Trophoblast cell (in vitro differentiated cells and primary cell): ENCODE measurements around the gene KLHDC8A.

Source experiments
- DNase-seq, 2 donors: peaks; one replicate each; pipeline ENCODE4 v3.0.0-alpha.2; 2016
- H2AFZ ChIP-seq: 2 replicates; pipeline ENCODE4 v1.6.1; 2013; ENCODE audit warnings: low read length, moderate library complexity, mild to moderate bottlenecking; ENCODE audit not compliant: insufficient read depth, poor library complexity
- H2AK5ac ChIP-seq: 2 replicates; pipeline ENCODE4 v1.6.1; 2013; ENCODE audit warnings: mild to moderate bottlenecking, low read length
- H2BK120ac ChIP-seq: 2 replicates; pipeline ENCODE4 v1.6.1; 2013; ENCODE audit warnings: low read length, mild to moderate bottlenecking, moderate library complexity; ENCODE audit not compliant: insufficient read depth, poor library complexity
- H2BK12ac ChIP-seq: 2 replicates; pipeline ENCODE4 v1.6.1; 2013; ENCODE audit warnings: mild to moderate bottlenecking, low read length, moderate library complexity
- H2BK5ac ChIP-seq: 2 replicates; pipeline ENCODE4 v1.6.1; 2013; ENCODE audit warnings: low read length, low read depth, moderate library complexity, mild to moderate bottlenecking; ENCODE audit not compliant: poor library complexity
- H3K14ac ChIP-seq: 2 replicates; pipeline ENCODE4 v1.6.1; 2013; ENCODE audit warnings: mild to moderate bottlenecking, low read length
- H3K18ac ChIP-seq: 2 replicates; pipeline ENCODE4 v1.6.1; 2013; ENCODE audit warnings: mild to moderate bottlenecking, low read length
- H3K23ac ChIP-seq: 2 replicates; pipeline ENCODE4 v1.6.1; 2013; ENCODE audit warnings: low read length
- H3K27ac ChIP-seq: 2 replicates; pipeline ENCODE4 v1.5.1; 2013; ENCODE audit warnings: low read depth, mild to moderate bottlenecking, inconsistent platforms, low read length, moderate library complexity
- H3K27me3 ChIP-seq: 2 replicates; pipeline ENCODE4 v1.6.1; 2013; ENCODE audit warnings: inconsistent platforms, mild to moderate bottlenecking, low read length, moderate library complexity; ENCODE audit not compliant: insufficient read depth
- H3K36me3 ChIP-seq, 2 experiments: 1 replicate in 1 of 2; 2 replicates in 1 of 2; pipeline ENCODE4 v1.6.1; 2013; ENCODE audit warnings: low read length in 2 of 2, mild to moderate bottlenecking in 2 of 2, moderate library complexity in 1 of 2; ENCODE audit not compliant: insufficient read depth in 2 of 2, control insufficient read depth in 1 of 2
- H3K4ac ChIP-seq: 2 replicates; pipeline ENCODE4 v1.6.1; 2013; ENCODE audit warnings: low read depth, mild to moderate bottlenecking, low read length, moderate library complexity
- H3K4me1 ChIP-seq, 2 experiments: 1 replicate in 1 of 2; 2 replicates in 1 of 2; pipeline ENCODE4 v1.6.1; 2013; ENCODE audit warnings: low read length in 2 of 2, mild to moderate bottlenecking in 2 of 2, moderate library complexity in 1 of 2; ENCODE audit not compliant: insufficient read depth in 2 of 2, control insufficient read depth in 1 of 2
- H3K4me2 ChIP-seq: 2 replicates; pipeline ENCODE4 v1.6.1; 2013; ENCODE audit warnings: inconsistent platforms, mild to moderate bottlenecking, low read length, moderate library complexity
- H3K4me3 ChIP-seq: 2 replicates; pipeline ENCODE4 v1.5.1; 2013; ENCODE audit warnings: mild to moderate bottlenecking, low read depth, low read length, inconsistent platforms
- H3K79me1 ChIP-seq: one replicate; pipeline ENCODE4 v1.6.1; 2013; ENCODE audit warnings: low read length
- H3K79me2 ChIP-seq: 2 replicates; pipeline ENCODE4 v1.6.1; 2013; ENCODE audit warnings: low read length, mild to moderate bottlenecking; ENCODE audit not compliant: control insufficient read depth, insufficient read depth, poor library complexity
- H3K9ac ChIP-seq: 2 replicates; pipeline ENCODE4 v1.6.1; 2013; ENCODE audit warnings: mild to moderate bottlenecking, low read length
- H3K9me3 ChIP-seq: 2 replicates; pipeline ENCODE4 v1.6.1; 2013; ENCODE audit warnings: low read depth, mild to moderate bottlenecking, control low read depth, inconsistent platforms, low read length; ENCODE audit not compliant: insufficient read depth
- H4K12ac ChIP-seq: 2 replicates; pipeline ENCODE4 v1.6.1; 2013; ENCODE audit warnings: low read depth, mild to moderate bottlenecking, low read length, moderate library complexity
- H4K8ac ChIP-seq: 2 replicates; pipeline ENCODE4 v1.6.1; 2013; ENCODE audit warnings: low read depth, mild to moderate bottlenecking, low read length, moderate library complexity
- H4K91ac ChIP-seq: one replicate; pipeline ENCODE4 v1.6.1; 2013; ENCODE audit warnings: low read depth, mild to moderate bottlenecking, low read length, moderate library complexity
- WGBS: extraction: QIAGEN DNeasy Blood & Tissue Kit; methylation state at CpG from one replicate; pipeline ENCODE4 v1.1.7; 2013; ENCODE audit warnings: missing lambda C conversion rate; ENCODE audit not compliant: insufficient read length, insufficient coverage; ENCODE audit errors: extremely low coverage; 5-methylcytosine and 5-hydroxymethylcytosine counted together

Gene KLHDC8A

DNA sequence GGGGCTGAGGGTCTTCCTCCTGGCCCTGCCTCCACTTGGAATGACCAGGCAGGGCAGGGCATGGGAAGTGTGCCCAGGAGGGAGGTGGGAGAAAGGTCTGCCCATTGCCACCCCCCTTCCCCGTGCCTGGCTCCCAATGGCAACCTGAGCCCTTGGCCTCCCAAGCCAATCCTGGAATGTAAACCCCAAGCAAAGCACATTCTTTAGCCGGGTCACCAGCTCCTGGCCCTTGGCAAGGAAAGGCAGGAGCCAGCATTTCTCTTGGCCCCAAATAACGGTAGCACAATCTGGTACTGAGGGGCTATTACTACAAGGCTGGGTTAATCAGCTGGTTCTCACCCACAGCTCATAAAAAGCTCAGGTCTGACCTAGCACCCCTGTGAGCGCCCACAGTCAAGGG is 28.2 kb downstream of the KLHDC8A start:
- H3K36me3 ChIP-seq: no peaks in the 10 kb centered on the region
- H3K14ac ChIP-seq: no peak overlapping the region

GRCh38 chr1:205326812-205327466 is 29.8 kb downstream of the KLHDC8A start:
- peak overlapping the region; percentile 47 for H2BK12ac ChIP-seq
- H3K4me2 ChIP-seq: no peak overlapping the region
- peaks cover 9% of the 10 kb centered on the region for H3K79me1 ChIP-seq
- H4K8ac ChIP-seq: no peak overlapping the region
- H3K18ac ChIP-seq: no peak overlapping the region
- peaks cover 14 to 18% of the 10 kb centered on the region in 2 experiments for H3K4me1 ChIP-seq
- no peak overlapping the region for H3K4me3 ChIP-seq
- no peak overlapping the region for H2AK5ac ChIP-seq
- DNase-seq: no peak
- no peaks in the 10 kb centered on the region for H3K9me3 ChIP-seq
- no peak overlapping the region for H3K9ac ChIP-seq
- H2BK120ac ChIP-seq: no peak overlapping the region
- no peaks in the 10 kb centered on the region for H3K79me2 ChIP-seq
- H3K4ac ChIP-seq: no peak overlapping the region
- H3K23ac ChIP-seq: no peak overlapping the region
- no peak overlapping the region for H2AFZ ChIP-seq
- H3K27ac ChIP-seq: no peak overlapping the region
- H2BK5ac ChIP-seq: no peak overlapping the region
- no peak overlapping the region for H4K12ac ChIP-seq
- H3K36me3 ChIP-seq: no peaks in the 10 kb centered on the region
- WGBS: no CpG with 5 or more reads among the region's 11 CpGs
- no peak overlapping the region for H3K14ac ChIP-seq
- no peaks in the 10 kb centered on the region for H3K27me3 ChIP-seq
- H4K91ac ChIP-seq: no peak overlapping the region

More for the DNA sequence above, 28.2 kb downstream of the KLHDC8A start:
- H3K4me2 ChIP-seq: no peak overlapping the region
- no peak overlapping the region for H4K91ac ChIP-seq
- no peak overlapping the region for H2AFZ ChIP-seq
- no peak overlapping the region for H2BK5ac ChIP-seq
- no peak overlapping the region for H4K12ac ChIP-seq
- H3K4me3 ChIP-seq: no peak overlapping the region
- H3K4me1 ChIP-seq: peaks cover 11 to 16% of the 10 kb centered on the region in 2 experiments
- no peak for DNase-seq
- H4K8ac ChIP-seq: no peak overlapping the region
- no peak overlapping the region for H2BK120ac ChIP-seq
- H2AK5ac ChIP-seq: no peak overlapping the region
- no peak overlapping the region for H3K23ac ChIP-seq
- no peaks in the 10 kb centered on the region for H3K9me3 ChIP-seq
- H3K79me2 ChIP-seq: no peaks in the 10 kb centered on the region
- no peaks in the 10 kb centered on the region for H3K27me3 ChIP-seq
- no peak overlapping the region for H3K18ac ChIP-seq
- WGBS: no CpG with 5 or more reads among the region's 4 CpGs
- H3K9ac ChIP-seq: no peak overlapping the region
- H3K27ac ChIP-seq: no peak overlapping the region
- H3K79me1 ChIP-seq: peaks cover 9% of the 10 kb centered on the region
- peak overlapping the region; percentile 30 for H2BK12ac ChIP-seq
- H3K4ac ChIP-seq: no peak overlapping the region

- no peak overlapping the region for H3K23ac ChIP-seq
- H2AK5ac ChIP-seq: no peak overlapping the region
- H3K79me2 ChIP-seq: peaks cover 11% of the 10 kb centered on the region
- H3K27me3 ChIP-seq: no peaks in the 10 kb centered on the region
- H4K91ac ChIP-seq: peak overlapping the region; percentile 74
- H3K4me2 ChIP-seq: peak overlapping the region; percentile 24
- peak; percentile 91 to 97 for DNase-seq
- H4K8ac ChIP-seq: peak overlapping the region; percentile 57
- peak overlapping the region; percentile 74 for H3K27ac ChIP-seq
- H4K12ac ChIP-seq: no peak overlapping the region
- no peak overlapping the region for H3K18ac ChIP-seq
- H3K9ac ChIP-seq: no peak overlapping the region
- H2BK120ac ChIP-seq: peak overlapping the region; percentile 67
- H2AFZ ChIP-seq: no peak overlapping the region
- peak overlapping the region; percentile 55 for H2BK5ac ChIP-seq
- no CpG with 5 or more reads among the region's 6 CpGs for WGBS
- H3K79me1 ChIP-seq: peaks cover 19% of the 10 kb centered on the region
- no peak overlapping the region for H3K4ac ChIP-seq
- no peaks in the 10 kb centered on the region for H3K36me3 ChIP-seq
- no peak overlapping the region for H3K4me3 ChIP-seq
- H3K4me1 ChIP-seq: peaks cover 15 to 20% of the 10 kb centered on the region in 2 experiments
- no peaks in the 10 kb centered on the region for H3K9me3 ChIP-seq
- peak overlapping the region; percentile 85 for H3K14ac ChIP-seq
- peak overlapping the region; percentile 83 for H2BK12ac ChIP-seq
These were observed 31.3 kb downstream of the KLHDC8A start for GRCh38 chr1:205325334-205325884.

DNA sequence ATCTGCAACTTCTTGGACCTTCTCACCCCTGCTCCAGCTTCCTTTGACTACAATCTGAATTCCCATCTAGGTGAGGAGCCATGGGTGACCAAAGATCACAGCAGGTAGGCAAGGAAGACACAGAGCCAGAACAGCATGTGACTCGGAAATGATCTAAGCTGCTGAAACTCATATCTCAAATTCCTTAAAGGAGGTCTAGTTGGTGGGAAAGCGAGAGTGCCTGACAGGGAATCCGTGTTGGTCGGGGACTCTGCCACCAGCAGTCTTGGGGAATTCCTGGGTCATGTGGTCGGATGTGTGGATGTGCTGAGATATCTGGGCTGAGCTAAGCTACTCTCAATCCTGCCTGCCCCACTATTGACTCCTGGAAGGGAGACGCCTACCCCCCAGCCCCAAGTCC is 31.9 kb downstream of the KLHDC8A start:
- Histone ChIP-seq H3K9ac (no peak overlapping the region), H3K27ac (peak overlapping the region; percentile 74), H2BK5ac (peak overlapping the region; percentile 55), H3K4me3 (no peak overlapping the region), H2BK120ac (peak overlapping the region; percentile 67), H3K4ac (no peak overlapping the region), H4K12ac (no peak overlapping the region), H3K79me2 (peaks cover 12% of the 10 kb centered on the region), H3K27me3 (no peaks in the 10 kb centered on the region), H2BK12ac (peak overlapping the region; percentile 83), H3K18ac (peak overlapping the region; percentile 43), H3K23ac (no peak overlapping the region), H2AK5ac (no peak overlapping the region), H3K14ac (peak overlapping the region; percentile 85), H3K4me1 (peaks cover 15 to 20% of the 10 kb centered on the region in 2 experiments), H3K79me1 (peaks cover 19% of the 10 kb centered on the region), H4K8ac (peak overlapping the region; percentile 57), H4K91ac (peak overlapping the region; percentile 74), H2AFZ (no peak overlapping the region), H3K4me2 (peak overlapping the region; percentile 24), H3K9me3 (no peaks in the 10 kb centered on the region), H3K36me3 (no peaks in the 10 kb centered on the region)
- peak; percentile 77 to 84 for DNase-seq
- no CpG with 5 or more reads among the region's 6 CpGs for whole genome bisulfite sequencing
